ENCODE measurements around the gene ZFHX3. TPM values are rescaled to one million over a fixed set of nuclear protein-coding genes. Genes with fewer than 3 reads are reported as not detected.

The ZFHX3 gene
- total RNA-seq, 1 experiment from 2014 or later: 1.5 TPM

GRCh38 chr16:72807245-72807644 is 240.7 kb downstream of the ZFHX3 start:
- Histone ChIP-seq H2BK5ac (ENCODE audit: insufficient read length, low read length) (no peak overlapping the region), H2BK15ac (ENCODE audit: low read depth, low read length) (no peak overlapping the region), H2BK20ac (ENCODE audit: low read depth, low read length, poor library complexity, severe bottlenecking) (no peak overlapping the region), H2AFZ (ENCODE audit: low read length) (no peak overlapping the region), H3K18ac (ENCODE audit: insufficient read length, low read depth, low read length) (no peak overlapping the region), H3K4ac (ENCODE audit: low read depth, low read length) (no peak overlapping the region), H2AK5ac (ENCODE audit: insufficient read length, low read length) (no peak overlapping the region), H3K23ac (ENCODE audit: insufficient read length, low read depth, low read length) (no peak overlapping the region), H3K23me2 (ENCODE audit: insufficient read length, low read depth, low read length, poor library complexity, severe bottlenecking) (no peaks in the 10 kb centered on the region), H4K5ac (ENCODE audit: insufficient read length, low read depth, low read length) (no peak overlapping the region), H3K79me2 (ENCODE audit: insufficient read depth, low read length) (no peaks in the 10 kb centered on the region), H3K27ac (ENCODE audit: insufficient read length, low read depth, low read length) (no peak overlapping the region), H3K79me1 (ENCODE audit: insufficient read depth, low read depth, low read length, poor library complexity, severe bottlenecking) (no peaks in the 10 kb centered on the region), H2BK12ac (ENCODE audit: insufficient read length, low read depth, low read length) (no peak overlapping the region), H3K27me3 (ENCODE audit: insufficient read depth, low read length) (no peaks in the 10 kb centered on the region), H4K91ac (ENCODE audit: insufficient read length, low read depth, low read length) (no peak overlapping the region), H3K4me1 (ENCODE audit: insufficient read depth, low read length) (no peaks in the 10 kb centered on the region; the same call in none of the 2 replicates), H4K20me1 (ENCODE audit: control insufficient read depth, insufficient read depth, insufficient read length) (no peaks in the 10 kb centered on the region), H3K14ac (ENCODE audit: insufficient read depth, low read length) (no peak overlapping the region), H2BK120ac (ENCODE audit: low read depth, low read length, poor library complexity, severe bottlenecking) (no peak overlapping the region), H3K4me2 (ENCODE audit: insufficient read depth, insufficient read length, low read length) (no peak overlapping the region), H3K9me3 (ENCODE audit: control insufficient read depth, low read depth, low read length) (no peaks in the 10 kb centered on the region), H3T11ph (ENCODE audit: low read length) (no peak overlapping the region), H4K8ac (replicated peaks; ENCODE audit: insufficient read length, low read depth, low read length) (no peak overlapping the region), H3K9ac (ENCODE audit: extremely low read depth, insufficient read length, low read length) (no peak overlapping the region), H3K56ac (ENCODE audit: insufficient read length, low read depth, low read length) (no peak overlapping the region)
- H3K27ac Mint-ChIP-seq: no peak overlapping the region; a peak in 1 of 7 replicates
- H3K27me3 Mint-ChIP-seq (ENCODE audit: low read depth): no peaks in the 10 kb centered on the region
- no peak overlapping the region for H3K4me3 Mint-ChIP-seq
- no peaks in the 10 kb centered on the region for H3K9me3 Mint-ChIP-seq
- no CpG with 5 or more reads among the region's 3 CpGs for WGBS (ENCODE audit: extremely low coverage, insufficient read length, low lambda C conversion rate)
- no peaks in the 10 kb centered on the region for H3K36me3 Mint-ChIP-seq (ENCODE audit: insufficient read depth in 1 of 3, low read depth in 3 of 3)
- H3K4me1 Mint-ChIP-seq: peaks cover 13 to 17% of the 10 kb centered on the region in 2 experiments
- TF ChIP-seq CTCF (conservative IDR thresholded peaks at IDR 0.05): no peak
- DNase-seq: no peak

Measured in H9 (cell line).